ENCODE data around the gene APOBEC3B. TPM values are rescaled to one million over a fixed set of nuclear protein-coding genes. Genes with fewer than 3 reads are reported as not detected.
"Not testable (repeated sequence)": the region's sequence is repeated elsewhere in the genome, so short reads cannot be mapped to it uniquely, and the experiment has no call there.

Gene APOBEC3B
- total RNA-seq, 1 donor from 2014 or later: 67.3 TPM

DNA sequence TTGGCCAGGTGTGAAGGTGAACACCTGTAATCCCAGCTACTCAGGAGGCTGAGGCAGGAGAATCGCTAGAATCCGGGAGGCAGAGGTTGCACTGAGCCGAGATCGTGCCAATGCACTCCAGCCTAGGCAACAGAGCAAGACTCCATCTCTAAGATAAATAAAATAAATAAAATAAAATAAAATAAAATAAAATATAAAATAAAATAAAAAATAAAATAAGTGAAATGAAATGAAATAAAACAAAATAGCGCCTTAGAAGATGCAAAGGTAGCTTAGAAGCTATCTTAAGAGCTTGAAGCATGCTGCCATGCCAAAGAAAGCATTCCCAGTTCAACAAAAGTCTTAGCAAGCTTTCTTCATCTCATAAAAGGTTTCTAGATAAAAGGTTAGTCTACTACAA is 25.0 kb downstream of the APOBEC3B start:
- TF ChIP-seq, protein P1, sequence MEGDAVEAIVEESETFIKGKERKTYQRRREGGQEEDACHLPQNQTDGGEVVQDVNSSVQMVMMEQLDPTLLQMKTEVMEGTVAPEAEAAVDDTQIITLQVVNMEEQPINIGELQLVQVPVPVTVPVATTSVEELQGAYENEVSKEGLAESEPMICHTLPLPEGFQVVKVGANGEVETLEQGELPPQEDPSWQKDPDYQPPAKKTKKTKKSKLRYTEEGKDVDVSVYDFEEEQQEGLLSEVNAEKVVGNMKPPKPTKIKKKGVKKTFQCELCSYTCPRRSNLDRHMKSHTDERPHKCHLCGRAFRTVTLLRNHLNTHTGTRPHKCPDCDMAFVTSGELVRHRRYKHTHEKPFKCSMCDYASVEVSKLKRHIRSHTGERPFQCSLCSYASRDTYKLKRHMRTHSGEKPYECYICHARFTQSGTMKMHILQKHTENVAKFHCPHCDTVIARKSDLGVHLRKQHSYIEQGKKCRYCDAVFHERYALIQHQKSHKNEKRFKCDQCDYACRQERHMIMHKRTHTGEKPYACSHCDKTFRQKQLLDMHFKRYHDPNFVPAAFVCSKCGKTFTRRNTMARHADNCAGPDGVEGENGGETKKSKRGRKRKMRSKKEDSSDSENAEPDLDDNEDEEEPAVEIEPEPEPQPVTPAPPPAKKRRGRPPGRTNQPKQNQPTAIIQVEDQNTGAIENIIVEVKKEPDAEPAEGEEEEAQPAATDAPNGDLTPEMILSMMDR (conservative IDR thresholded peaks at IDR 0.05; ENCODE audit: low read depth, low read length): no peak
- DNase-seq (ENCODE audit: low read depth): no peak
- no peak overlapping the region for H3K4me3 ChIP-seq (ENCODE audit: low read depth, low read length)

DNA sequence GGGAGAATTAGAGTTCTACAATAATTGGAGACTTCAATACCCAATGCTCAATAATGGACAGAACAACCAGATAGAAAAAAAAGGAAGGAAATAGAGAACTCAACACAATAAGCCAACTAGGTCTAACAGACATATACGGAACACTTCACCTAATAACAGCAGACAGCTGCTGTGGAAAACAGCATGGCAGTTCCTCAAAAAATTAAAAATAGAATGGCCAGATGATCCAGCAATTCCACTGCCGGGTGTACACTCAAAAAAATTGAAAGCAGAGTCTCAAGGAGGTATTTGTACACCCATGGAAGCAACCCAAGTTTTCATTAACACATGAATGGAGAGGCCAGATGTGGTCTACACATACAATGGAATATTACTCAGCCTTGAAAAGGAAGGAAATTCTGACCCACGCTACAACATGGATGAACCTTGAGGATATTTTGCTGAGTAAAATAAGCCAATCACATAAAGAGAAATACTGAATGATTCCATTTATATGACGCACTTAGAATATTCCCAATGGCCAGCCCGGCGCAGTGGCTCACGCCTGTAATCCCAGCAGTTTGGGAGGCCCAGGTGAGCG is 26.2 kb downstream of the APOBEC3B start:
- not testable (repeated sequence) for DNase-seq (ENCODE audit: low read depth); H3K4me3 ChIP-seq (ENCODE audit: low read depth, low read length)

DNA sequence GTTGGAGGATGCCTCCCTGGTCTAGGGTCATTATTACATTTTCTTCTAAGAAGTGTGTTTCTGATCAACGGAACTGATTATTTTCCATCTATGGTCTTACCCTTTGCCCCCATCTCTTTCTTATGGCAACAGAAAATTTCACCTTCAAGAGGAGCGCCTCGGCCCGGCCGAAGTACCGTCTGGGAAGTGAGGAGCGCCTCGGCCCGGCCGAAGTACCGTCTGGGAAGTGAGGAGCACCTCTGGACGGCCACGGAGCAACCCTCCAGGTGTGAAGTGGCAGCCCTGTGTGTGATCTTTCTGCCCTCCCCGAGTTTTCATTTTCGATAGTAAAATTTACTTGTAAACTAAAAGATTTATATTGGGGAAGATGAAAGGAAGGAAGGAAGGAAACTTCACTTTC is 28.8 kb downstream of the APOBEC3B start:
- H3K4me3 ChIP-seq (ENCODE audit: low read depth, low read length): no peak overlapping the region
- TF ChIP-seq, protein P1 (conservative IDR thresholded peaks at IDR 0.05; ENCODE audit: low read depth, low read length): no peak
- DNase-seq (ENCODE audit: low read depth): no peak

DNA sequence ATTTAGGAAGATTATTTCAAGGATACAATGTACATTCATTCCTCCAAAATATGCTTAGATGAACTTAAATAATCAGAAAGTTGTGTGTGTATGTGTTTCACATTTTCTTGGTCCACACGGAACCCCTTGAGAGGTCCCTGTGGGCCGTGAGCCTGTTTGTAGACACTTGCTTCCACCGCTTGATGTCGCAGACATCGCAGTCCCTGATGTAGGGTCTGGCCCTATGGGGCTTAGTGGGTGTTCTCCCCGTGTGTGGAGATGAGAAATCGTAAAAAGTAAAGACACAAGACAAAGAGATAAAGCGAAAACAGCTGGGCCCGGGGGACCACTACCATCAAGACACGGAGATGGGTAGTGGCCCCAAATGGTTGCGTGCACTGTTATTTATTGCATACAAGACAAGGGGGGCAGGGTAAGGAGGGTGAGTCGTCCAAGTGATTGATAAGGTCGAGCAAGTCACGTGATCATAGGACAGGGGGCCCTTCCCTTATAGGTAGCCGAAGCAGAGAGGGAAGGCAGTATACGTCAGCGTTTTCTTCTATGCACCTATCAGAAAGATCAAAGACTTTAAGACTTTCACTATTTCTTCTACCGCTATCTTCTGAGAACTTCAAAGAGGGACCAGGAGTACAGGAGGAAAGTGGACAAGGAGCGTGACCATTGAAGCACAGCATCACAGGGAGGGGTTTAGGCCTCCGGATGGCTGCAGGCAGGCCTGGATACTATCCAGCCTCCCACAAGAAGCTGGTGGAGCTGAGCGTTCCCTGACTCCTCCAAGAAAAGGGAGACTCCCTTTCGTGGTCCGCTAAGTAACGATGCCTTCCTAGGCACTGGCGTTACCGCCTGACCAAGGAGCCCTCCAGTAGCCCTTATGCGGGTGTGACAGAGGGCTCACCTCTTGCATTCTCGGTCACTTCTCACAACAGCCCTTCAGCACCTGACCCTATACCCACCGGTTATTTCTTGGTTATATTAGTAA is 30.7 kb downstream of the APOBEC3B start:
- H3K4me3 ChIP-seq (ENCODE audit: low read depth, low read length): no peak overlapping the region
- TF ChIP-seq, protein P1 (conservative IDR thresholded peaks at IDR 0.05; ENCODE audit: low read depth, low read length): no peak
- DNase-seq (ENCODE audit: low read depth): no peak

DNA sequence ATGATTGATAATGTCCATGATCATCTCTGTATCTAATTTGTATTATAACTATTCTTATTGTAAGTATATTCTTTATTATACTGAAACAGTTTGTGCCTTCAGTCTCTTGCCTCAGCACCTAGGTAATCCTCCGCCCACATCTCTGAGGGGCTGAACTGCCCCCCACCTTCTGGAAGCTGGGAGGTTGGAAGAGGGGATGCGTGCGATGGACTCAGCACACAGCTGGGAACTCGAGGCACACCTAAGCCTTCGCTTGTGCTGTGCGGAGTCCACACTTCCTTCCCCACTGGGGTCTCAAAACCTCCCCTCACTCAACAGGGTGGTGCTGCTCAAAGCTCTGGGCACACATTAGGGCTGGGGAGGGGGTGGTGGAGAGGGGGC is 31.4 kb downstream of the APOBEC3B start:
- not testable (repeated sequence) for H3K4me3 ChIP-seq (ENCODE audit: low read depth, low read length)

DNA sequence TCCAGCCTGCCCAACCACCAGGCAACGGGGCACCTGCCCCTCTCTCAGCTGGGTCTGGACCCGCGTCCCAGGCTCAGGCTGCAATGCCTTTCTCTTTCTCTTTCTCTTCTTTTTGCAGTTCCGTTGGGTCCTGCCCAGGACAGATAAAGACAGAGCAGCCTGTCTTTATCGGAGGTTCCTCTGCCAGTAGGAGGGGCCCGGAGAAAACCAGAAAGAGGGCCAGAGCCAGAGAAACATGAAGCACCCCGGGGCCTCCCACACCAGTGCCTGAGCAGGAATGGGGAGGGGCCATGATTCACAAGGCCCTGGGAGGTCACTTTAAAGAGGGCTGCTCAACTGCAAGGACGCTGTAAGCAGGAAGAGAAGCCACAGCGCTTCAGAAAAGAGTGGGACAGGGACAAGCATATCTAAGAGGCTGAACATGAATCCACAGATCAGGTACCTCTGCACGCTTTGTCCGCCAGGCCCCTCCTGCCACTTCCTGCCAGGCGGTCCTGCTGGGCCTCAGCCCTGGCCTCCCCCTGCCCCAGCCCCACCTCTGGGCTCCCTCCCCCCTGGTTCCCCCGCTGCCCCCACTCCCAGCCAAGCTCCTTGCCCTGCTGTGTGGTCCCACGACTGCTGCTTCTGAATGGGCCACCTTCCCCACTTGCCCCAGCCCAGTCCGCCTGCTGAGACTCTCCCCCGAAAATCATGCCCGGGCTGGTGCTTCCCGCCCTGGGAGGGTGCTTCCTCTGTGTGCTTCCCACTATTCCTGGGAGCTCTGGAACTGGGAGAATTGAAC is 32.0 kb downstream of the APOBEC3B start, which contains the start of gene APOBEC3C:
Gene APOBEC3C, plus strand, starts transcription at position 316 of the 781 bp plus-strand sequence. Its CDS starts 106 bp downstream, at position 422.
- H3K4me3 ChIP-seq (ENCODE audit: low read depth, low read length): peak within 1 kb of the TSS; percentile 62
- TF ChIP-seq, protein P1 (conservative IDR thresholded peaks at IDR 0.05; ENCODE audit: low read depth, low read length): no peak
- DNase-seq (ENCODE audit: low read depth): peak; percentile 18

More for the DNA sequence above, 31.4 kb downstream of the APOBEC3B start:
- DNase-seq (ENCODE audit: low read depth): not testable (repeated sequence)

DNA sequence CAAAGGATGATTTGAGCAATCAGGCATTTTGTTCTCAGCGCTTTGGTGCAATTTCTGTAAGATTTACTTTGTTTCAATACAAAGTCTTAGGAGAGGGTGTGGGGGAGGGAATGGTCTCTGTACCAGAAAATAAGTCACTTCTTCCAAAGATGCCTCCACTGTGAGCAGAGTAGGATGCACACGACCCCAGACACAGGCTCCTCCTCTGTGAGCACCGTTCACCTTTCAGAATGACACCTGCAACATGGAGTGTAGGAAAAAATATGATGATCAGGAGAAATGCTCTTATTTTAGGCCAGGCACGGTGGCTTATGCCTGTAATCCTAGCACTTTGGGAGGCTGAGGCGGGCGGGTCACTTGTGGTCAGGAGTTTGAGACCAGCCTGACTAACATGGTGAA is 32.6 kb downstream of the APOBEC3B start:
- peak overlapping the region; percentile 62 for H3K4me3 ChIP-seq (ENCODE audit: low read depth, low read length)
- not testable (repeated sequence) for DNase-seq (ENCODE audit: low read depth)

DNA sequence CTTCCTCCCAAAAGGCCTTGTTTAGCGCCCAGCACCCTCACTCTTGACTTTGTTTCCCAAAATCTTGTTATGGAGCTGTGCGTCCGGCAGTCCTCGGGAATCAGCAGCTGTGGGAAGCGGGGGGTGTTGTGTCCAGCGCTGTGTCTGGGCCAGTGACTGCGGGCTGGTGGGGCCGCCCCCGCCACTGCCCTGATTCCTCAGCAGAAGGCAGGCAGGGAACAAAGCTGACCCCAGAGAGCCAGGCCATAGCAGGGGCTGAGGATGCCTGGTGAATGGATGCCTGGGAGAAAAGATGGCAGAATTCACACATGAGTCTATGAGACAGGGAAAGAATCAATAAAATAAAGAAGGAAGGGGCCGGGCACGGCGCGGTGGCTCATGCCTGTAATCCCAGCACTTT is 34.4 kb downstream of the APOBEC3B start:
- no peak for DNase-seq (ENCODE audit: low read depth)
- H3K4me3 ChIP-seq (ENCODE audit: low read depth, low read length): no peak overlapping the region
- TF ChIP-seq, protein P1 (conservative IDR thresholded peaks at IDR 0.05; ENCODE audit: low read depth, low read length): no peak
